GM19239 (cell line): ENCODE data around the gene MAN1C1.
"Not testable (repeated sequence)": the region's sequence is repeated elsewhere in the genome, so short reads cannot be mapped to it uniquely, and the experiment has no call there.

Experiments used
- DNase-seq: peaks from one replicate; pipeline ENCODE4 v3.0.0; 2011; ENCODE audit warnings: low spot score; ENCODE audit not compliant: insufficient read length
- FAIRE-seq: peaks from 2 replicates; lab custom pipeline; 2011; peaks lifted over from hg19 to GRCh38; lab: Jason Lieb, UNC

MAN1C1 gene

DNA sequence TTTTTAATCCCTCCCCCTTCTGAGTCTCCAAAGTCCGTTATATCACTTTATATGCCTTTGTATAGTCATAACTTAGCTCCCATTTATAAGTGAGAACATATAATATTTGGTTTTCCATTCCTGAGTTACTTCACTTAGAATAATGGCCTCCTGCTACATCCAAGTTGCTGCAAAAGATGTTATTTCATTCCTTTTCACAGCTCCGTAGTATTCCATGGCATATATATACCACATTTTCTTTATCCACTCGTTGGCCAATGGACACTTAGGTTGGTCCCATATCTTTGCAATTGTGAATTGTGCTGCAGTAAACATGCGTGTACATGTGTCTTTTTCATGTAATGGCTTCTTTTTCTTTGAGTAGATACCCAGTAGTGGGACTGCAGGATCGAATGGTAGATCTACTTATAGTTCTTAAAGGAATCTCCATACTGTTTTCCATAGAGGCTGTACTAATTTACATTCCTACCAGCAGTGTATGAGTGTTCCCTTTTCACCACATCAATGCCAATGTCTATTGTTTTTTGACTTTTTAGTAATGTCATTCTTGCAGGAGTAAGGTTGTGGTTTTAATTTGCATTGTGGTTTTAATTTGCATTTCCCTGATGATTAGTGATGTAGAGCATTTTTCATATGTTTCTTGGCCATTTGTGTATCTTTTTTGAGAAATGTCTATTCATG is 12.3 kb downstream of the MAN1C1 start:
- FAIRE-seq (peak; percentile 53), DNase-seq (no peak)

DNA sequence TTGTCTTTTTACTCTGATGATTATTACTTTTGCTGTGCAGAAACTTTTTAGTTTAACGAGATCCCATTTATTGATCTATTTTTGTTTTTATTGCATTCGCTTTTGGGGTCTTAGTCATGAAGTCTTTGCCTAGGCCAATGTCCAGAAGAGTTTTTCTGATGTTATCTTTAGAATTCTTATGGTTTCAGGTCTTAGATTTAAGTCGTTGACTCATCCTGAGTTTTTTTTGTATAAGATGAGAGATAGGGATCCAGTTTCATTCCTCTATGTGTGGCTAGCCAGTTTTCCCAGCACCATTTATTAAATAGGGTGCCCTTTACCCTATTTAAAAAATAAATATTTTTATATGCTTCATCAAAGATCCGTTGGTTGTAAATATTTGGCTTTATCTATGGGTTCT is 13.2 kb downstream of the MAN1C1 start:
- DNase-seq = no peak
- FAIRE-seq = no peak

DNA sequence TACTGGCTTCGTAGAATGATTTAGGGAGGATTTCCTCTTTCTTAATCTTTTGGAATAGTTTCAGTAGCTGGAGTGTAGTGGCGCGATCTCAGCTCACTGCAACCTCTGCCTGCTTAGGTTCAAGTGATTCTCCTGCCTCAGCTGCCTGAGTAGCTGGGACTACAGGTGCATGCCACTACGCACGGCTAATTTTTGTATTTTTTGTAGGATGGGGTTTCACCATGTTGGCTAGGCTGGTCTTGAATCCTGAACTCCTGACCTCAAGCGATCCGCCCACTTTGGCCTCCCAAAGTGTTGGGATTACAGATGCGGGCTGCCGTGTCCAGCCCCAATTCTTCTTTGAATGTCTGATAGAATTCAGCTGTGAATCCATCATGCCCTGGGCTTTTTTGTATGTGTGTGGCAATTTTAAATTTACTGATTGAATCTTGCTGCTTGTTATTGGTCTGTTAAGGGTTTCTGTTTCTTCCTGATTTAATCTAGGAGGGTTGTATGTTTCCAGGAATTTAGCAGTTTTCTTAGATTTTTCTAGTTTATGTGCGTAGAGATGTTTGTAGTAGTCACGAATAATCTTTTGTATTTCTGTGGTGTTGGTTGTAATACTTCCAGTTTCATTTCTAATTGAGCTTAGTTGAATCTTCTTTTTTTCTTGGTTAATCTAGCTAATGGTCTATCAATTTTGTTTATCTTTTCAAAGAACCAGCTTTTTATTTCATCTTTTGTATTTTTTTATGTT is 15.3 kb downstream of the MAN1C1 start:
- no peak for FAIRE-seq
- no peak for DNase-seq

DNA sequence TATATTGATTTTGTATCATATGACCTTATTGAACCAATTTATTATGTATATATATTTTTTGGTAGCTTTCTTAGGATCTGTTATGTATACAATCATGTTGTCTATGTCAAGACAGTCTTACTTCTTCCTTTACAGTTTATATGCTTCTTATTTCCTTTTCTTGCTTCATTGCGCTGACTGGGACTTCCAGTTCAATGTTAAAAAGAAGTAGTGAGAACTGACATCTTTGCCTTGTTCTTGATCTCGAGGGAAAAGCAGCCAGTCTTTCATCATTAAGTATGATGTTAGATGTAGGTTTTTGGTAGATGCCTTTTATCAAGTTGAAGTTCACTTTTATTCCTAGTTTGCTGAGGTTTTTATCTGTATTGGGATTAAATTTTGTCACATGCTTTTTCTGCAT is 17.5 kb downstream of the MAN1C1 start:
- FAIRE-seq (no peak), DNase-seq (no peak)

DNA sequence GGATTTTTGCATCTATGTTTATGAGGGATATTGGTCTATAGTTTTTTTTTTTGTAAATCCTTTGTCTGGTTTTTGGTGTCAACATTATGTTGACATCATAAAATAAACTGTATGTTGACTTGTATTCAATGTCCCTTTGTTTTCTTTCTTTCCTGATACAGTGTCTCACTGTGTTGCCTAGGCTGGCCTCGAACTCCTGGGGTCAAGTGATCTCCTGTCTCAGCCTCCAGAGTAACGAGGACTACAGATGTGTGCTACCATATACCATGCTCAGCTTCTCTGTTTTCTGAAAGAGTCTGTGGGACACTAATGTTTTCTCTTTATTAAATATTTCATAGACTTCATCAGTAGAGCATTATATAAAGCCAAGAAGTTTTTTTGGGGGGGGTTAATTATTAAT is 18.3 kb downstream of the MAN1C1 start:
- FAIRE-seq (no peak), DNase-seq (no peak)

DNA sequence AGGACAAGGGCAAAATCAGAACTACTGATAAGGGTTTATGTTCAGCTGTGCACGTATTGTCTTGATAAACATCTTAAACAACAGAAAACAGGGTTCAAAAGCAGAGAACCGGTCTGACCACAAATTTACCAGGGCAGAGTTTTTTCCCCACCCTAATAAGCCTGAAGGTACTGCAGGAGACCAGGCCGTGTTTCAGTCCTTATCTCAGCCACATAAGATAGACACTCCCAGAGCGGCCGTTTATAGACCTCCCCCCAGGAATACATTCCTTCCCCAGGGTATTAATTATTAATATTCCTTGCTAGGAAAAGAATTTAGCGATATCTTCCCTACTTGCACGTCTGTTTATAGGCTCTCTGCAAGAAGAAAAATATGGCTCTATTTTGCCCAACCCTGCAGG is 19.6 kb downstream of the MAN1C1 start:
- not testable (repeated sequence) for DNase-seq, FAIRE-seq

DNA sequence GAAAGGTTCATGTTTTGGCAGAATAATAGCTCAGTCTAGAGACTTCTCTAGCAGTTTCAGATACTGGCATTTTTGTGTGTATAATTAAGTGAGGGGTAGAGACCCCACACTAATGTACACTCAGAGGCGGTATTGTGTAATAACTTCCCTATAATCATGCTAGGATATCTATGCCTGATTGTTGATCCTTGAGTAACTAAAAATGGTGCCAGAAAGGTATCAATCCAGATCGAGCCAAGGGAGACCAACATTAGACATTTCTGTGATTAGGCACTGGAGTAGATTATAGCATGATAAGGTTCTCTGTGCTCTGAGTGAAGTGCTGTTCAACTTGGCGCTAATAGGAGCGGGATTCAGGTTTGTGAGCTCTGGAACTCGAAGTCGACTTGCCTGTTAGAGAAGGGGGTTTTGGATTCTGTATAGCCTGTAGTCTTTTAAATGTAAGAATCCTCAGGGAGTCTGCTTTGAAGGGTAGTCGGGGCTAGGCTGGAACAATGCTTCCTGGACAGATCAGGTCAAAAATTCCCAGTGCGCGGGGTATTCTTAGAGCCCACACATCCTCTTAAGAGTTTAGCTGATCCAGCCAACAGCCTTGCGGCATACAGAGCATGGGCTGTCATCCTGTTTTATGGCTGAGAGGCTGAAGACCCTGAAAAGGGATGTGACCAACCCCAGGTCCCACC is 24.2 kb downstream of the MAN1C1 start:
- no peak for FAIRE-seq
- DNase-seq = no peak

DNA sequence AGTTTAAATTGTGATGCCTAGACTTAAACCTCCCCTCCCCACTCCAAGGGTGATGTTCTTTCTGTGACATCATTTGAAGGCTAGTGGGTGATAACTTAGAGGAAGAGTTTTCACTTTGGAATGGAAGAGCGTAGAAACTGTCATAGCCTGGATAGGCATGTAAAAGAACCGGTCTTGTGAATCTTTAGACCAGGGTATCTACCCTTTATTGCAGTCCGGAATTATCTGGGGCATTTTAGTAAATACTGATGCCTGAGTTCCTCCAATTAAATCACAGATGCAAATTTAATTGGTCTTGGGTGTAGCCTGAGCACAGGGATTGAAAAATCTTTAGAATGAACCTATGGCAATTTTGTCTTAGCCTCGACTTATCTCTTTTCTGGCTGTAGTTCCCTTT is 24.7 kb downstream of the MAN1C1 start:
- DNase-seq (no peak), FAIRE-seq (no peak)

DNA sequence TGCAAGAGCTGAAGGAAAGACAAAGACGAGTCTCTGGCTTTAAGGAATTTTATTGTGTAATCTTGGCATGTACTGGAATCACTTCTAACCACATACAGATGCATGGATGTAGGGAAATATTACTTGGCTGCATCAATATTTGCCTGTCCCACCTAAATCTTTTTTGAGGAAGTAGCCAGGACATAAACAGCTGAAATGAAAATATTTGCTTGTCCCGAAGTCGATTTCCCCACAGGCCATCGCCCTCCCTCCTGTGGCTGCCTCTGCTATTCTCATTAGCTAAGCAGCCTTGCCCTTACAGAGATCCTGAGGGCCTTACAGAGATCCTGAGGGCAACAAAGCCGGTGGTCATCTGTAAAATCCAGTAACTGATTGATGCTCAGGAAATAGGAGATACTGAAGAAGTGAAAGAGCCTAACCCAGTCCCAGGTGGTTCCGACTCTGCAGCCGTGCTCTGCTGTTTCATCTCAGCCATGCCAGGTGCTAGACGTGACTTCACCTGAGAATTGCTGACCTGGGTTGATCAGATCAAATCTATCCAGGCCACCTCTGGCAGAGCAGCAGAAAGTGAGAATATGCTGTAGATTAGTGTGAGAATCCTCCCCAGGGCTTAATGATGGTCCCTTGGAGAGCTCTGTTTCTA is 25.5 kb downstream of the MAN1C1 start:
- no peak for DNase-seq
- no peak for FAIRE-seq

DNA sequence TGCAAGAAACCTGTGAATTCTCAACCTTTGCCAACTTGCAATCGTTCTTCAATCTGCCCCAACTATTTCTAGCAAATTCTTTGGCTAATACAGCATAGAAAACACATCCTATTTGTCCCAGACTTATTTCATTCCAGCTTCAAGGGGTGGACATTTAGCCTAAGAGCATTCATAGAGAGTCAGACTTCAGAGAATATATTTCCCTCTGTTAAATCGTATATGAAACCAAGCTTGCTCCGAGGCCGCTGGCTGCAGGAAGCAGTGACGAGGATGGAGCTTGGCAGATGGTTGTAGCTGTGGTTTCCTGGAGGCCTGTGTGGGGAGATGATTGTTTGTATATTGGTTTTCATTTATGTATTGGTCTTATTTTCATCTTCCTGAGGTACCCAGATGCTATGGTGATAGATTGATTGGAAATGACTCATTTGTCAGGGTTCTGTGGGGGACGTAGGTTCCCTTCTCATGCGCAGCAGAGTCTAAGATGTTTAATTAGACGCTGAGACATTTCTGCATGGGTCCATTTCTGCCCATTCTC is 26.1 kb downstream of the MAN1C1 start:
- DNase-seq (peak; percentile 38), FAIRE-seq (peak; percentile 78)

DNA sequence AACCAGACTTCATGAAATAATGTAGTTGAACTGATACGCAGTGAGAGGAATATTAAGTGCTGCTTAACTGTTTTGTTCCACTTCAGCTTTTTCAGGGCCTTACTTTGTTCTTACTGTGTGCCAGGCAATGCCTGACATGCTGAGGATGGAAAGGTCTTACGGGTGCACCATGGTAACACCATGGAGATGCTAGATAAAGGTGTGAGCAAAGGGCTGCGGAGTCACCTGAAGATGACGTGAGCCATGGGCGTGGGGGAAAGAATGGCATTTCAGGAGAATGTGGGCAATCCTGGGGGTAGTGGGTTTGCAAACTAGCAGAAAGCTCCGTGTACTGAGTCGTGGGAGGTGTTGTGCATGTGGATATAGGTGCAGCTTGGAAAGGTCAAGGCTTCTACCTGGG is 27.3 kb downstream of the MAN1C1 start:
- DNase-seq (no peak), FAIRE-seq (no peak)

DNA sequence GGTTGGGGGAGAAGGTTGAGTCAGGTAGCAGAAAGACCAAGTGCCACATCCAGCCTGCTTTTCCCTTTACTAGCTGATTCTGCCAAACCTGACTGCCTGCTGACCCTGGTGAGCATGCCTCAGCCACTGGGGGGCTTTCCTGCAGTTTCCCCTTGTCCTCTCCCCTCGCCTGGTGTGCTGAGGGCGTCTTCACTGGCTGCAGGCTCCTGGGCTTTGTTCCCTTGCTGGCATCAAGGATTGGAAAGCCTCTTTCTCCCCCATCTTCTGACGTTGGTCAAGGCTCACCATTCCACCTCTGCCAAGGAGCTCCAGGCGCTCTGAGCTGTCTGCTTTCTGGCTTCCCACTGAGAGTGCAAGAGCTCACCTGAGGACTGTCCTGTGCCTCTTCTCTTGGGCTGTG is 28.4 kb downstream of the MAN1C1 start:
- FAIRE-seq = no peak
- no peak for DNase-seq

DNA sequence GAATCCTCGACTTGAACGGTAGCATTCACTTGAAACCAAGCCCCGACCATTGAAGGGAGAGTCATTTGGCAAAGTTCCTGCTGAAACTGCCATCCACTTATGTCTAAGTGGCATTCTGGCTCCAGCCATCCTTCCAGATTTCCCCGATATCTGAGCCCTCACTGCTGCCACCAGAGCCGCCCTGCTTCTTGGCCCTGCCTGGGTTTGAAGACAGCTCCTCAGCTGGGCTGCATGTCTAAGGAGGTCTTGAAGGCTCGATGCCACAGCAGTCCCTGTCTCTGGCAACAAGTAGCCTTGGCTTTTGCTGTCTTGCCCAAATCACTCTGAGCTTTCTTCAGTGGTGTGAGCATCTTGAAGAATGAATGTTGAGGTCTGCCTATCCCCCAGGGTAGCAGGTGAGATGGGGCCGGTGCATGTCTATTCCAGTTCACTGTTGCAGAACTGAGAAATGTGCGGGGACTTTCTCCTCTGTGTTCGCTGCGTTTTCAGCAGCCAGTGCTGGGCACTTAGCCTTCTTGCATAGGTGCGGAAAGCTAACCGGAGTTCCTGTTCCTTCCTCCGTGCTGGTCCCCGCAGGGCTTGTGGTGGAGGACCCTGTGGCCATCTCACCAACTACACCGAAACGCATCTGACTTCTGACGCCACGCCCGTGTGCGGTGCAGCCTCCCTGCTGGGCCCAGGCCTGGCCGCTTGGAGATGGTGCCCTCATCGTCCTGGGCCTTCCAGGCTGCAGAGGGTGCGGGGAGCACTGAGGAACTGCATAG is 29.2 kb downstream of the MAN1C1 start:
- FAIRE-seq (no peak), DNase-seq (no peak)

DNA sequence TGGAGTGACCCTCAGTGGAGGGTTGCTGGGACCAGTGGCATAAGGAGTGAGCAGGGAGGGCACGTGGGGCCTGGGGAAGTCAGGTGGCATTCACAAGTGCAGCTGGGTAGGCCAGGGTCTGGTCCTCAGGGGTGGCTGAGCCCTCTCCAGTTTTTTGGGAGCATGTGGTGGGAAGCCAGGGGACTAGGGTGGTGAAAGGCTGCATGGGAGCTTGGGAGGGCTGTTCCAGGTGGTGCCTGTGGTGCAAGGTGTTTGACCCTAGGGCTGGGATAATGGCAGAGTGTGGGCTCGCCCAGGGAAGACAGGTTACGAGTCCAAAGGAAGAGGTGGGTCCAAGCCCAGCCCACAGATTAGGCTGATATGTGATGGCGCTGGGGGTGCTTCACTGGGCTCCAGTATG is 30.5 kb downstream of the MAN1C1 start:
- DNase-seq = no peak
- no peak for FAIRE-seq

DNA sequence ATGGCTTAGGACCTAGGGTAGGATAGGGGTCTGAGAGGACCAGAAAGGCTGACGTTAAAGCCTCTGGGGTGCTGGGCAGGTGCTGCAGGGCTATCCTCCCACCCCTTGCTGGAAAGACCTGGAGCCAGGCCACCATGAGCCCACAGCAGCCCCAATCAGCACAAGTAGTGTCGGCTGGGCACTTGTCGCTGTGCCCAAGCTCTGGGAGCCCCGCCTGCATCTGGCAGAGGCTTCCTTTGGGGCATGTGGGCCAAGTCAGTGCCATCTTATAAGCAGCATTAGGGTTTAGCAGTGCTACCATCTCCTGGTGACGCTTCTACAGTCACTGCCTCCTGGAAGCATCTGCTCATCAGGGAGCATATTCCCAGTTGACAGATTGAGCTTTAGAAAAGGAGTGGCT is 31.3 kb downstream of the MAN1C1 start:
- FAIRE-seq = no peak

DNA sequence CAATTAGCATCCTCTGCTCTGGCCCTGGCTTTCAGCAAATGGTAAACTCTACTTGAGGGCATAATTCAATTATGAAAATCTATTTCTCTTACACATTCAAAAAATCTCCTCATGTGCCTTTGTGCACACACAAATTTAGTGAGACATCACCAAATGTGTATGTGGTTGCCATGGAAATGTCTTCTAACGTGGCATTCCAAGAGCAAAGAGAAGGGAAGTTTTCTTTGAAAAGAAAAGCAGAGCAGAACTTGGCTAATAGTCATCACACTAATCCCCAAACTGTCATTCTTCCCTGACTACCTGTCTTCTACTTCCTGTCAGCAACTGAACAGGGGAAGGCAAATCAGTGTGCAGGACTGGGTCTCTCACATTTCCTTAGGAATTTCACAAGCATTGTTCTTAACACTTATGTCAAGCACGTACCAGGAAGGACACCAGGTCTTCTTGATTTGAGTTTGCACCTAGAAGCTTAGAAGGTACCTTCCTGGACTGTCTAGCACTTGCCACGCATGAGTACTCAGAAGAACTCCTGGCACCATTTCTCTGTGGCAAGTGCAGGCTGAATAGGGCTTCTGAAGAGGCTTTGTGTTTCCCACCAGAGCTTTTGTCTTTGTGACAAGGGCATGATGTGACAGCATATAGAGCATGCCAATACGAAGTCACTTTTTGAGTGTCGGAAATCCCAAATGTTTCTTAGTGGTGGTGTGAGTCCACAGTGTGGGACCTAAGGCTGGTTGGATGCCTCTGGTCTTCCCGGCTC is 32.3 kb downstream of the MAN1C1 start:
- FAIRE-seq (no peak), DNase-seq (no peak)

More for the DNA sequence above, 31.3 kb downstream of the MAN1C1 start:
- no peak for DNase-seq

DNA sequence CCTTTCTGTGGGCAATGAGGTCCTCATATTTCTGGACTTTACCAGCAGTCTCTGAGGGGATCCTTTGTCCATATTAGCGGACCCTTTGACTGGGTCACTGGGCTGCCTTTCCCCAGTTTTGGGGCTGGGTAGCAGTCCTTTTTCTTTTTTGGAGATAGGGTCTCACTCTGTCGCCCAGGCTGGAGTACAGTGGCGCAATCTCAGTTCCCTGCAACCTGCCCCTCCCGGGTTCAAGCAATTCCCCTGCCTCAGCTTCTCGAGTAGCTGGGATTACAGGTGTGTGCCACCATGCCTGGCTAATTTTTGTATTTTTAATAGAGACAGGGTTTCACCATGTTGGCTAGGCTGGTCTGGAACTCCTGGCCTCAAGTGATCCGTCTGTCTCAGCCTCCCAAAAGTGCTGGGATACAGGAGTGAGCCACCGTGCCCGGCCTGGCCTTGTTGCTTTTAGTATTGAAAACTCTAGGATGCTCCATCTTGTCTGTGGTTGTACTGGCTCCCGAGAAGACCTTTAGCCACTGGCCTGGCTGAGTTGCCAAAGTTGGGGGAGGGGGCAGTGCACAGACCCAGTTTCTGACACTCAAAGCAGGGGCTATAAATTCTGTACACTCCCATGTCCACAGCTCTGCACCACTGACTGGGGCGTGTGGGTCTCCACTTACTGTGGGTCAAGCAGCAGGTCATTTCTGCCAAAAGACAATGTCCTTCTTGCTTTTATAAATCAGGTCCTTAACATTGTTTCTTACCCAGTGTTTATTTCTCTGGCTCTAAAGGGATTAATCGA is 33.1 kb downstream of the MAN1C1 start:
- DNase-seq = no peak
- no peak for FAIRE-seq

DNA sequence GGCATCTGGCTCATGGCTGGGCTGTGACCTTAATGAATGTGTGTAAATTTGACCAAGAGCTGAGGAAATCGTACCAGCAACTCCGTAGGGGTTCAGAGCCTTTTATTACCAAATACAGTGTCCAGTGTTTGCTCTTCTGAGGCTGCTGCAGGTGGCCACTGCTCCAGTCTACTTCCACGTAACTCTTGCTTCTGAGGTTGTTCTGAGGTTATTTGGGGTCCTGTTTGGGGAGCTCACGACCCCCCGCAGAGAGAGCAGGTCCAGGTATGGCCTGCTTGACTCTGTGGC is 33.6 kb downstream of the MAN1C1 start:
- FAIRE-seq (no peak), DNase-seq (no peak)
